Peyer's patch (tissue), 4 donors: ENCODE data around the gene EDNRA. TPM values are rescaled to one million over a fixed set of nuclear protein-coding genes. Genes with fewer than 3 reads are reported as not detected.

Experiments used
- DNase-seq, 3 donors: peaks; one replicate each; pipeline ENCODE4 v3.0.0-alpha.2; 2017 to 2019
- H3K27ac ChIP-seq, 4 donors: fragments of 200-600 bp; sonication (generic); one replicate each; pipeline ENCODE4 v1.5.1; 2016 to 2019
- H3K27me3 ChIP-seq, 2 donors: fragments of 200-600 bp; sonication (generic); one replicate each; pipeline ENCODE4 v1.5.1; 2019
- H3K36me3 ChIP-seq, 3 donors: fragments of 200-600 bp; sonication (generic); one replicate each; pipeline ENCODE4 v1.5.1; 2016 to 2019
- H3K4me1 ChIP-seq, 4 donors: fragments of 200-600 bp; sonication (generic); one replicate each; pipeline ENCODE4 v1.5.1; 2016 to 2019
- H3K4me3 ChIP-seq, 4 donors: fragments of 200-600 bp; sonication (generic); 1 replicate in 3 of 4; 2 replicates in 1 of 4; pipeline ENCODE4 v1.5.1; 2016 to 2019; ENCODE audit warnings: mild to moderate bottlenecking in 1 of 4
- H3K9me3 ChIP-seq, 4 donors: fragments of 200-600 bp; sonication (generic); one replicate each; pipeline ENCODE4 v1.5.1; 2016 to 2019; ENCODE audit warnings: mild to moderate bottlenecking in 1 of 4
- POLR2A ChIP-seq, 2 donors: fragments of 450-650 bp; IDR thresholded peaks; one replicate each; pipeline ENCODE4 v1.5.1; 2017; ENCODE audit warnings: antibody characterized with exemption in 2 of 2, mild to moderate bottlenecking in 2 of 2, moderate library complexity in 2 of 2
- total RNA-seq, 4 donors: library from RNA; depleted of rRNA; stranded (reverse); fragments of >200 nt; gene quantifications; one replicate each; pipeline ENCODE4 v1.1.0, GENCODE V29; 2016
- TF ChIP-seq, protein P1 (sequence below), 6 experiments: fragments of 450-650 bp in 4 of 6; fragments of 200-600 bp in 2 of 6; sonication (generic) in 1 of 6; IDR thresholded peaks; one replicate each; pipeline ENCODE4 v1.5.1; 2017 to 2019; ENCODE audit warnings: antibody characterized with exemption in 6 of 6, mild to moderate bottlenecking in 3 of 6, moderate library complexity in 1 of 6

Gene EDNRA
- total RNA-seq, 4 donors from 2014 or later, result 0.38 to 7.4 (median 1.6) TPM

DNA sequence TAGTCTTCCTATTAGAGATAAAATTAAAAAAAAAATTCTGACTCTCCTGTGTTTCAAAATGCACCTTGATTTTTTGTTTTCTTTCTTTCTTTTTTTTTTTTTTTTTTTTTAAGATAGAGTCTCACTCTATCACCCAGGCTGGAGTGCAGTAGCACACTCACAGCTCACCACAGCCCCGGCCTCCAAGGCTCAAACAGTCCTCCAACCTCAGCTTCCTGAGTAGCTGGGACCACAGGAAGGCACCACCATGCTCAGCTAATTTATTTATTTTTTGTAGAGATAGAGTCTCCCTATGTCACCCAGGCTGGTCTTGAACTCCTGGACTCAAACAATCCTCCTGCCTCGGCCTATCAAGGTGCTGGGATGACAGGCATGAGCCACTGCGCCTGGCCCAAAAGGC is 95.2 kb downstream of the EDNRA start:
- H3K27me3 ChIP-seq, result no peaks in the 10 kb centered on the region
- no peaks in the 10 kb centered on the region for H3K36me3 ChIP-seq
- H3K4me3 ChIP-seq, result no peak overlapping the region
- DNase-seq, result no peak
- no peaks in the 10 kb centered on the region for H3K4me1 ChIP-seq
- TF ChIP-seq, protein P1, sequence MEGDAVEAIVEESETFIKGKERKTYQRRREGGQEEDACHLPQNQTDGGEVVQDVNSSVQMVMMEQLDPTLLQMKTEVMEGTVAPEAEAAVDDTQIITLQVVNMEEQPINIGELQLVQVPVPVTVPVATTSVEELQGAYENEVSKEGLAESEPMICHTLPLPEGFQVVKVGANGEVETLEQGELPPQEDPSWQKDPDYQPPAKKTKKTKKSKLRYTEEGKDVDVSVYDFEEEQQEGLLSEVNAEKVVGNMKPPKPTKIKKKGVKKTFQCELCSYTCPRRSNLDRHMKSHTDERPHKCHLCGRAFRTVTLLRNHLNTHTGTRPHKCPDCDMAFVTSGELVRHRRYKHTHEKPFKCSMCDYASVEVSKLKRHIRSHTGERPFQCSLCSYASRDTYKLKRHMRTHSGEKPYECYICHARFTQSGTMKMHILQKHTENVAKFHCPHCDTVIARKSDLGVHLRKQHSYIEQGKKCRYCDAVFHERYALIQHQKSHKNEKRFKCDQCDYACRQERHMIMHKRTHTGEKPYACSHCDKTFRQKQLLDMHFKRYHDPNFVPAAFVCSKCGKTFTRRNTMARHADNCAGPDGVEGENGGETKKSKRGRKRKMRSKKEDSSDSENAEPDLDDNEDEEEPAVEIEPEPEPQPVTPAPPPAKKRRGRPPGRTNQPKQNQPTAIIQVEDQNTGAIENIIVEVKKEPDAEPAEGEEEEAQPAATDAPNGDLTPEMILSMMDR (IDR thresholded peaks at IDR 0.05), result no peak
- TF ChIP-seq POLR2A (IDR thresholded peaks at IDR 0.05), result no peak
- no peaks in the 10 kb centered on the region for H3K9me3 ChIP-seq
- H3K27ac ChIP-seq, result no peak overlapping the region

DNA sequence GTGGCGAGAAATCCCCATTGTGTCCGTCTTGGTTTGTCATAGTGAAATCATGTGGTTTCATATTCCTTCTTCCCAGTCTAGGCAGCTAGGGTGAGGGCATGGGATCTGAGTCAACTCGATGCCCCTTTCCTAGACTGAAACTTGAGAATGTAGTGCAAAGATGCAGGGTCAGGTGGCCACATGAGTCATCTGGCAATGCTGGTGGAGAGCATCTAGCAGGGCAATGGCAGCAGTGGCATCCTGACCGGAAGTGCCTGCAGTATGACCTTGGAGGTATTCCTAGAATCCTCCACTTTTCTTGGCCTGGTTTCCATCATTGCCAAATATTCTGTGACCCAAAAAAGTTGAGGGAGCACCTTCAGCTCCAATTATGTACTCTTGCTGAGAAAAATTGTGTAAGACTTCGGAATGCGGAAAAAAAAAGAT is 97.2 kb downstream of the EDNRA start:
- no peak overlapping the region for H3K4me3 ChIP-seq
- H3K36me3 ChIP-seq, result no peaks in the 10 kb centered on the region
- no peaks in the 10 kb centered on the region for H3K4me1 ChIP-seq
- H3K27me3 ChIP-seq, result no peaks in the 10 kb centered on the region
- no peaks in the 10 kb centered on the region for H3K9me3 ChIP-seq
- no peak for DNase-seq
- H3K27ac ChIP-seq, result no peak overlapping the region
- TF ChIP-seq, protein P1 (IDR thresholded peaks at IDR 0.05), result no peak
- no peak for TF ChIP-seq POLR2A (IDR thresholded peaks at IDR 0.05)

DNA sequence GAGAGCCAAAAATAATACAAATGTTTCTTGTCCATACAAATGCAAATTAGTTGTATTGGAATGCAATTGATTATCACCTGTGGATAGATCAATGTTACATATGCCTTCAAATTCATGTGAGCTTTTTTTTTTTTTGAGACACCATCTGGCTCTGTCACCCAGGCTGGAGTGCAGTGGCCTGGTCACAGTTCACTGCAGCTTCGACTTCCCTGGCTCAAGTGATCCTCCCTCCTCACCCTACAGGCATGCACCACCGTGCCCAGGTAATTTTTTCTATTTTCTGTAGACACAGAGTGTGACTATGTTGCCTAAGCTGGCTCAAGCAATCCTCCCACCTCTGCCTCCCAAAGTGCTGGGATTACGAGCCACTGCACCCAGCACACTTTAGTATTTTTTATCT is 97.7 kb downstream of the EDNRA start:
- H3K4me1 ChIP-seq, result no peaks in the 10 kb centered on the region
- no peak for DNase-seq
- no peaks in the 10 kb centered on the region for H3K27me3 ChIP-seq
- TF ChIP-seq POLR2A (IDR thresholded peaks at IDR 0.05), result no peak
- TF ChIP-seq, protein P1 (IDR thresholded peaks at IDR 0.05), result no peak
- no peaks in the 10 kb centered on the region for H3K36me3 ChIP-seq
- no peak overlapping the region for H3K27ac ChIP-seq
- no peak overlapping the region for H3K4me3 ChIP-seq
- no peaks in the 10 kb centered on the region for H3K9me3 ChIP-seq

DNA sequence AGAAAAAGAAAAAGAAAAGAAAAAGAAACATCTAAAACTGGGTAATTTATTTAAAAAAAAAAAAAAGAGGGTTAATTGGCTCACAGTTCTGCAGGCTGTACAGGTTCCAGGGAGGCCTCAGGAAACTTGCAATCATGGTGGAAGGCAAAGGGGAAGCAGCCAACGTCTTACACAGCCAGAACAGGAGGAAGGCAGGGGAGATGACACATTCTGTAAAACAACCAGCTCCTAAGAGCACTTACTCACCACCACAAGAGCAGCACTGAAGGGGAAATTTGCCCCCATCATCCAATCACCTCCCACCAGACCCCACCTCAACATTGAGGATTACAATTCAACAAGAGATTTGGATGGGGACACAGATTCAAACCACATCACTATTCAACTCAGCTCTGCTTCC is 99.5 kb downstream of the EDNRA start:
- no peak overlapping the region for H3K4me3 ChIP-seq
- no peaks in the 10 kb centered on the region for H3K27me3 ChIP-seq
- no peaks in the 10 kb centered on the region for H3K36me3 ChIP-seq
- DNase-seq, result no peak
- no peaks in the 10 kb centered on the region for H3K4me1 ChIP-seq
- H3K9me3 ChIP-seq, result no peaks in the 10 kb centered on the region
- no peak overlapping the region for H3K27ac ChIP-seq
- TF ChIP-seq, protein P1 (IDR thresholded peaks at IDR 0.05), result no peak
- TF ChIP-seq POLR2A (IDR thresholded peaks at IDR 0.05), result no peak

DNA sequence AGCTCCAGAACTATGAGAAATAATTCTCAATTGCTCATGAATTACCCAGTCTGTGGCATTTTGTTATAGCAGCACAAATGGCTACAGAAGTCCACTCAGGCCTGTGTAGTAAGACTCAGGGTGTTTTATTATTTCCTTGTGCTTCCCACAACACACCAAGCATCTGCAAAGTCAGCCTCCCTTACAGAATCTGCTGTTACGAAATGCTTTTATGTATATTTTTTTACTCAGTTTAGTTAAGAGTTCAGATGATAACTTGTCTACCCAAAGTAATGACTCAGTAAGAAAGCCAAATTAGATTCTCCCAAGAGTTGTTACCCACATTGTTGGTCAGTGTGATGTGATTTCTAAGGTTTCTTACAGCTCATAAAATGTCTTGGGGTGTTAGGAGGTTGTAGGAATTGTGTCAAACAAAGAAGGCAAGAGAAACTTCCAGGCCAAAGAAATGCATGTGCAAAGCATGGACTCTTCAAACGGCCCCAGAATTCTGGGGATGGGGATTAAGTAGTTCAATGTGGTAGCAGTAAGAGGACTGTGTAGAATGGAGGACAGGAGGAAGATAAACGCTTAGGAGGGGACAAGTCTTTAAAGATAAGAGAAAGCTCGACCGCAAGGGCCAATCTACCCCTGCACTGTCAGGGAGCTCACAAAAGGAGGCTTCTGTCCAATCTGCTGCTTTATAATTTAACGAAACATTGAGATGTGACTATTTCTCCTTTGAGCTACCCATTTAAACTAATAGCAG is 100.9 kb downstream of the EDNRA start:
- TF ChIP-seq POLR2A (IDR thresholded peaks at IDR 0.05), result no peak
- TF ChIP-seq, protein P1 (IDR thresholded peaks at IDR 0.05), result no peak
- no peak overlapping the region for H3K27ac ChIP-seq
- DNase-seq, result no peak
- H3K4me3 ChIP-seq, result no peak overlapping the region
- H3K9me3 ChIP-seq, result no peaks in the 10 kb centered on the region
- no peaks in the 10 kb centered on the region for H3K36me3 ChIP-seq
- H3K27me3 ChIP-seq, result no peaks in the 10 kb centered on the region
- H3K4me1 ChIP-seq, result no peaks in the 10 kb centered on the region
